Pancreas (tissue), 10 donors: ENCODE measurements around the gene MKLN1. TPM values are rescaled to one million over a fixed set of nuclear protein-coding genes. Genes with fewer than 3 reads are reported as not detected.

Source experiments
- ATAC-seq, 4 donors: fragments of 200-7000 bp; cut with Tn5 transposase; one replicate each; pipeline versions ENCODE4 v1.8.0 to v1.9.1; 2020; ENCODE audit warnings: mild to moderate bottlenecking in 4 of 4, moderate library complexity in 4 of 4
- DNase-seq, 6 donors: peaks; one replicate each; pipeline ENCODE4 v3.0.0-alpha.2; 2020
- FAIRE-seq: peaks from 2 replicates; lab custom pipeline; 2012; peaks lifted over from hg19 to GRCh38; lab: Jason Lieb, UNC
- H3K27ac ChIP-seq, 4 donors: fragments of 200-600 bp; sonication (generic); 1 replicate in 3 of 4; 2 replicates in 1 of 4; pipeline versions ENCODE4 v1.5.0 to v1.8.0; 2020
- H3K27me3 ChIP-seq, 4 donors: fragments of 200-600 bp; one replicate each; pipeline ENCODE4 v1.8.0; 2021
- H3K36me3 ChIP-seq, 3 donors: fragments of 200-600 bp; sonication (generic) in 1 of 3; one replicate each; pipeline versions ENCODE4 v1.5.0 to v1.8.0; 2020 to 2021
- H3K4me1 ChIP-seq, 3 donors: fragments of 200-600 bp; one replicate each; pipeline ENCODE4 v1.8.0; 2021
- H3K4me3 ChIP-seq, 4 donors: fragments of 200-600 bp; sonication (generic) in 2 of 4; one replicate each; pipeline versions ENCODE4 v1.5.0 to v1.8.0; 2020 to 2021
- H3K9me3 ChIP-seq, 4 donors: fragments of 200-600 bp; one replicate each; pipeline ENCODE4 v1.8.0; 2021
- WGBS, 2 donors: extraction: QIAGEN DNeasy Blood & Tissue Kit; methylation state at CpG; one replicate each; pipeline ENCODE4 v1.1.7; 2013; 5-methylcytosine and 5-hydroxymethylcytosine counted together
- intact Hi-C, 3 donors: fragments of 100-400 bp; cut with DNase I; formaldehyde crosslinking; loops; one replicate each; pipeline versions ENCODE4 v1.11.1 to v1.14.2; 2022
- polyA plus RNA-seq, 2 donors: library from polyadenylated mRNA; stranded (reverse); fragments of 200-250 nt; gene quantifications; one replicate each; pipeline ENCODE4 v1.2.3, GENCODE V29; 2013
- total RNA-seq, 6 donors: library from RNA; stranded (reverse); fragmentation: NEBNext Ultra II Directional in 4 of 6; extraction: Animal tissue kit (Norgen Biotek cat#: 25700) in 4 of 6; gene quantifications; one replicate each; pipeline versions ENCODE4 v1.2.1 to v1.2.4, GENCODE V29; 2021 to 2023
- TF ChIP-seq, protein P1 (sequence below), 4 donors: fragments of 200-600 bp; sonication (generic) in 3 of 4; IDR thresholded peaks; one replicate each; pipeline versions ENCODE4 v1.5.0 to v1.8.0; 2021; ENCODE audit warnings: antibody characterized with exemption in 4 of 4
- donor health status: healthy with polysubstance abuse.
- donor health status: DM: no; HTN: no; CAD: no; lungs with moderate emphysema.
- donor health status: DM: no; HTN: no; CAD: no.
- donor health status: control.
- donor health status: control.
- donor health status: Bipolar disorder and iron deficiency.
- donor health status: DM: yes; HTN: yes; CAD: no.
- donor health status: DM: no; HTN: no; CAD: no.
- donor health status: DM: no; HTN: no; CAD: no.
- donor health status: DM: yes; HTN: yes; CAD: no.

Gene MKLN1
- total and polyA plus RNA-seq, 8 donors, result 7.0 to 30.2 (median 21.6) TPM

- peak overlapping the region in 2 of 4 donors; percentile 11 to 30 for H3K27ac ChIP-seq
- intact Hi-C loops, result no loop called here
- 65 to 67% methylated on average over 16 of the region's 16 CpGs for WGBS, 2 donors
- peaks cover 21 to 42% (median 31%) of the 10 kb centered on the region in 3 donors for H3K4me1 ChIP-seq
- H3K27me3 ChIP-seq, result no peaks in the 10 kb centered on the region
- TF ChIP-seq, protein P1, sequence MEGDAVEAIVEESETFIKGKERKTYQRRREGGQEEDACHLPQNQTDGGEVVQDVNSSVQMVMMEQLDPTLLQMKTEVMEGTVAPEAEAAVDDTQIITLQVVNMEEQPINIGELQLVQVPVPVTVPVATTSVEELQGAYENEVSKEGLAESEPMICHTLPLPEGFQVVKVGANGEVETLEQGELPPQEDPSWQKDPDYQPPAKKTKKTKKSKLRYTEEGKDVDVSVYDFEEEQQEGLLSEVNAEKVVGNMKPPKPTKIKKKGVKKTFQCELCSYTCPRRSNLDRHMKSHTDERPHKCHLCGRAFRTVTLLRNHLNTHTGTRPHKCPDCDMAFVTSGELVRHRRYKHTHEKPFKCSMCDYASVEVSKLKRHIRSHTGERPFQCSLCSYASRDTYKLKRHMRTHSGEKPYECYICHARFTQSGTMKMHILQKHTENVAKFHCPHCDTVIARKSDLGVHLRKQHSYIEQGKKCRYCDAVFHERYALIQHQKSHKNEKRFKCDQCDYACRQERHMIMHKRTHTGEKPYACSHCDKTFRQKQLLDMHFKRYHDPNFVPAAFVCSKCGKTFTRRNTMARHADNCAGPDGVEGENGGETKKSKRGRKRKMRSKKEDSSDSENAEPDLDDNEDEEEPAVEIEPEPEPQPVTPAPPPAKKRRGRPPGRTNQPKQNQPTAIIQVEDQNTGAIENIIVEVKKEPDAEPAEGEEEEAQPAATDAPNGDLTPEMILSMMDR (IDR thresholded peaks at IDR 0.05), result no peak
- H3K9me3 ChIP-seq, result no peaks in the 10 kb centered on the region
- no peaks in the 10 kb centered on the region for H3K36me3 ChIP-seq
- H3K4me3 ChIP-seq, result no peak overlapping the region
- no peak for FAIRE-seq
- peak in 2 of 6 donors; percentile 9 to 21 for DNase-seq
- no peak for ATAC-seq
Measured at GRCh38 chr7:131544449-131545301, 217.0 kb downstream of the MKLN1 start.

GRCh38 chr7:131546126-131546525, 218.4 kb downstream of the MKLN1 start:
- intact Hi-C loops, result no loop called here

More at GRCh38 chr7:131546126-131546525, 218.4 kb downstream of the MKLN1 start:
- H3K4me3 ChIP-seq, result no peak overlapping the region
- peak in 5 of 6 donors; percentile 28 to 61 (median 55) for DNase-seq
- H3K9me3 ChIP-seq, result no peaks in the 10 kb centered on the region
- H3K36me3 ChIP-seq, result no peaks in the 10 kb centered on the region
- peaks cover 15 to 35% (median 20%) of the 10 kb centered on the region in 3 donors for H3K4me1 ChIP-seq
- WGBS, 2 donors, result 69 to 70% methylated on average over 12 of the region's 12 CpGs
- peak; percentile 71 to 84 (median 82) for ATAC-seq
- TF ChIP-seq, protein P1 (IDR thresholded peaks at IDR 0.05), result no peak
- peak overlapping the region in 1 of 4 donors; percentile 30 for H3K27ac ChIP-seq
- no peaks in the 10 kb centered on the region for H3K27me3 ChIP-seq
- FAIRE-seq, result no peak

Other genes starting within 250 kb of the MKLN1 start
- 10 to 100 TPM; 33.2 to 71.5 (median 41.4) TPM for gene PODXL, start 228.8 kb downstream of the MKLN1 start, total RNA-seq
- gene PODXL, start 228.8 kb downstream of the MKLN1 start, polyA plus RNA-seq, result 10 to 100 TPM; 23.0 to 26.3 TPM